Upper lobe of left lung (tissue), 6 donors: ENCODE results near the gene DHRS13. TPM values are rescaled to one million over a fixed set of nuclear protein-coding genes. Genes with fewer than 3 reads are reported as not detected.

Source experiments
- ATAC-seq, 2 donors: fragments of 200-7000 bp; cut with Tn5 transposase; one replicate each; pipeline ENCODE4 v1.9.1; 2022; ENCODE audit warnings: mild to moderate bottlenecking in 2 of 2, moderate library complexity in 2 of 2; ENCODE audit not compliant: low FRiP score in 2 of 2
- DNase-seq, 2 donors: peaks; one replicate each; pipeline ENCODE4 v3.0.0-alpha.2; 2019 to 2020
- H3K27ac ChIP-seq, 4 donors: fragments of 200-600 bp; sonication (generic); one replicate each; pipeline ENCODE4 v1.5.1; 2016 to 2019
- H3K27me3 ChIP-seq, 4 donors: fragments of 200-600 bp; sonication (generic); one replicate each; pipeline ENCODE4 v1.5.1; 2017 to 2019
- H3K36me3 ChIP-seq, 4 donors: fragments of 200-600 bp; sonication (generic); one replicate each; pipeline ENCODE4 v1.5.1; 2016 to 2019
- H3K4me1 ChIP-seq, 4 donors: fragments of 200-600 bp; sonication (generic); one replicate each; pipeline ENCODE4 v1.5.1; 2018 to 2019
- H3K4me3 ChIP-seq, 4 donors: fragments of 200-600 bp; sonication (generic); one replicate each; pipeline ENCODE4 v1.5.1; 2017 to 2019; ENCODE audit warnings: mild to moderate bottlenecking in 2 of 4, moderate library complexity in 1 of 4
- H3K9me3 ChIP-seq, 4 donors: fragments of 200-600 bp; sonication (generic); one replicate each; pipeline ENCODE4 v1.5.1; 2018 to 2019
- EP300 ChIP-seq, 4 donors: sonication (generic); formaldehyde crosslinking; IDR thresholded peaks; one replicate each; pipeline ENCODE4 v1.5.1; 2017; ENCODE audit warnings: antibody characterized with exemption in 4 of 4, control low read depth in 2 of 4
- POLR2A ChIP-seq, 4 donors: fragments of 450-650 bp; IDR thresholded peaks; one replicate each; pipeline ENCODE4 v1.5.1; 2016 to 2017; ENCODE audit warnings: antibody characterized with exemption in 4 of 4, mild to moderate bottlenecking in 2 of 4
- POLR2AphosphoS5 ChIP-seq, 2 donors: sonication (generic); formaldehyde crosslinking; IDR thresholded peaks; one replicate each; pipeline ENCODE4 v1.5.1; 2017; ENCODE audit warnings: antibody characterized with exemption in 2 of 2
- WGBS, 2 donors: methylation state at CpG; one replicate each; pipeline ENCODE4 v1.1.5; 2017 to 2018; 5-methylcytosine and 5-hydroxymethylcytosine counted together
- total RNA-seq, 6 donors: library from RNA; depleted of rRNA in 4 of 6; stranded (reverse); fragments of >200 nt in 4 of 6; gene quantifications; one replicate each; pipeline versions ENCODE4 v1.1.0 to v1.2.1, GENCODE V29; 2016 to 2021
- TF ChIP-seq, protein P1 (sequence below), 6 experiments: fragments of 450-650 bp in 4 of 6; fragments of 200-600 bp in 2 of 6; sonication (generic) in 2 of 6; IDR thresholded peaks; one replicate each; pipeline ENCODE4 v1.5.1; 2016 to 2019; ENCODE audit warnings: antibody characterized with exemption in 6 of 6
- donor health status: DM: no; HTN: no; CAD: no; lungs with moderate emphysema.
- donor health status: DM: no; HTN: yes; CAD: no; lungs with severe emphysema.

The DHRS13 gene
- total RNA-seq, 6 donors from 2014 or later = 2.1 to 21.8 (median 15.0) TPM

DNA sequence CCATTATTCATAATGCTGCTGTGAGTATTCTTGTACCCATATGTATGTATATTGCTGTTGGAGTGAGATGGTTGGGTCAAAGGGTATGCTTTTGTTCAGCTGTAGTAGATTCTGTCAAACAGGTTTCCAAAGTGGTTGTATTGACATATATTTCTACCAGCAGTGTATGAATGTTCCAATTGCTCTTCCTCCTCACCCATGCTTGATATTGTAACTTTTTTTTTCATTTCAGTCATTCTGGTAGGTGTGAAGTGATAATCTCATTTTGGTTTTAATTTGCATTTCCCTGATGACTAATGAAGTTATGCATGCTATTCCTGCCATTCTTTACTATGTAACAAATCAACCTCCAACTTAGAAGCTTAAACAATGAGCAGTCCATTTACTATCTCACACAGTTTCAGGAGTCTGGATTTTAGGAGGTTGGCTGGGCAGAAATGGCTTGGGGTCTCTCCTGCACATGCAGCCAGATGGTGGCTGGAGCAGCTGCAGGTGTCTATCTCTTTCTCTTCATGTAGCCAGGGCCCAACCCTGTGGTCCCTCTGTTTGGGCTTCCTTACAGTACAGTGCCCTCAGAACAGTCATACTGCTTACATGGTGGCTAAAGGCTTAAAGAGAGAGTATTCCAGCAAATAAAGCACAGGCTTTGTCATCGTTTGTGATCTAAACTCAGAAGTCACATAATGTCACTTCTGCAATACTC lies 26.9 kb downstream of the DHRS13 start:
- 44 to 48% methylated on average over 1 of the region's 1 CpG for WGBS, 2 donors
- no peak overlapping the region for H3K4me3 ChIP-seq

DNA sequence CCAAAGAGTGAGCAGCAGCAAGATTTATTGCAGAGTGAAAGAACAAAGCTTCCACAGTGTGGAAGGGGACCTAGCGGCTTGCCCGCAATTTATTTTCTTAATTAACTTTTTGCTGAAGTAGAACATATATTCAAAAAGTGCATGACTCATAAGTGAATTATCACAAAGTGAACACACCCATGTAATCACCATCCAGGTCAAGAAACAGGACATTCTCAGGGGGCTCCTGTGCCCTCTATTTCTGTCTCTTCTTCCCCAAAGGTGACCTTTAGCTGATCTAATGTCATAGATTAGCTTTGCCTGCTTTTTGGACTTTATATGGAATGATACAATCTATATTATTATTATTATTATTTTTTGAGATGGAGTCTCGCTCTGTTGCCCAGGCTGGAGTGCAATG lies 28.1 kb downstream of the DHRS13 start:
- H3K27ac ChIP-seq = no peak overlapping the region
- no peak overlapping the region for H3K4me3 ChIP-seq
- peaks cover 4 to 20% (median 11%) of the 10 kb centered on the region in 4 donors for H3K36me3 ChIP-seq
- 89 to 96% methylated on average over 3 of the region's 3 CpGs for WGBS, 2 donors
- DNase-seq = no peak
- no peaks in the 10 kb centered on the region for H3K9me3 ChIP-seq
- no peak for ATAC-seq
- no peaks in the 10 kb centered on the region for H3K27me3 ChIP-seq
- H3K4me1 ChIP-seq = no peaks in the 10 kb centered on the region
- TF ChIP-seq EP300 (IDR thresholded peaks at IDR 0.05) (no peak), POLR2AphosphoS5 (IDR thresholded peaks at IDR 0.05) (no peak), POLR2A (IDR thresholded peaks at IDR 0.05) (no peak)
- TF ChIP-seq, protein P1, sequence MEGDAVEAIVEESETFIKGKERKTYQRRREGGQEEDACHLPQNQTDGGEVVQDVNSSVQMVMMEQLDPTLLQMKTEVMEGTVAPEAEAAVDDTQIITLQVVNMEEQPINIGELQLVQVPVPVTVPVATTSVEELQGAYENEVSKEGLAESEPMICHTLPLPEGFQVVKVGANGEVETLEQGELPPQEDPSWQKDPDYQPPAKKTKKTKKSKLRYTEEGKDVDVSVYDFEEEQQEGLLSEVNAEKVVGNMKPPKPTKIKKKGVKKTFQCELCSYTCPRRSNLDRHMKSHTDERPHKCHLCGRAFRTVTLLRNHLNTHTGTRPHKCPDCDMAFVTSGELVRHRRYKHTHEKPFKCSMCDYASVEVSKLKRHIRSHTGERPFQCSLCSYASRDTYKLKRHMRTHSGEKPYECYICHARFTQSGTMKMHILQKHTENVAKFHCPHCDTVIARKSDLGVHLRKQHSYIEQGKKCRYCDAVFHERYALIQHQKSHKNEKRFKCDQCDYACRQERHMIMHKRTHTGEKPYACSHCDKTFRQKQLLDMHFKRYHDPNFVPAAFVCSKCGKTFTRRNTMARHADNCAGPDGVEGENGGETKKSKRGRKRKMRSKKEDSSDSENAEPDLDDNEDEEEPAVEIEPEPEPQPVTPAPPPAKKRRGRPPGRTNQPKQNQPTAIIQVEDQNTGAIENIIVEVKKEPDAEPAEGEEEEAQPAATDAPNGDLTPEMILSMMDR (IDR thresholded peaks at IDR 0.05) = no peak

More for the DNA sequence above, 26.9 kb downstream of the DHRS13 start:
- Histone ChIP-seq H3K4me1 (no peaks in the 10 kb centered on the region), H3K36me3 (peaks cover 17 to 33% (median 23%) of the 10 kb centered on the region in 4 donors), H3K27me3 (no peaks in the 10 kb centered on the region), H3K27ac (no peak overlapping the region), H3K9me3 (no peaks in the 10 kb centered on the region)
- ATAC-seq (no peak), DNase-seq (no peak)
- TF ChIP-seq EP300 (IDR thresholded peaks at IDR 0.05) (no peak), POLR2AphosphoS5 (IDR thresholded peaks at IDR 0.05) (no peak), POLR2A (IDR thresholded peaks at IDR 0.05) (no peak)
- TF ChIP-seq, protein P1 (IDR thresholded peaks at IDR 0.05) = no peak

DNA sequence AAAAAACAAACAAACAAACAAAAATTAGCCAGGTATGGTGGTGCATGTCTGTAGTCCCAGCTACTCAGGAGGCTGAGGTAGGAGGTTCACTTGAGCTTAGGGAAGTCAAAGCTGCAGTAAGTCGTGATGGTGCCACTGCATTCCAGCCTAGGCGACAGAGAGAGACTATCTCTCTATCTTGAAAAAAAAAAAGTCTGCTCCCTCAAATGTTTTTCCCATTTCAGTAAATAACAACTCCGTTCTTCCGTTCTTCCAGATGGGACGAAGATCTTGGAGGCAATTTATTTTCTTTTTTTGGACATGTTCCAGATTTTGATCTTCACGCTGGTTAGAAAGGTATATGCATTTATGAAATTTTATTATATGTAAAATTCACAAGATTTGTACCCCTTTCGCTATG lies 29.0 kb downstream of the DHRS13 start:
- DNase-seq = no peak
- 83 to 91% methylated on average over 7 of the region's 7 CpGs for WGBS, 2 donors
- Histone ChIP-seq H3K4me3 (no peak overlapping the region), H3K36me3 (peaks cover 0 to 11% (median 2%) of the 10 kb centered on the region in 4 donors), H3K27me3 (no peaks in the 10 kb centered on the region), H3K9me3 (no peaks in the 10 kb centered on the region), H3K27ac (no peak overlapping the region), H3K4me1 (no peaks in the 10 kb centered on the region)
- ATAC-seq = no peak
- TF ChIP-seq, protein P1 (IDR thresholded peaks at IDR 0.05) = no peak
- TF ChIP-seq POLR2A (IDR thresholded peaks at IDR 0.05) = no peak
- no peak for TF ChIP-seq POLR2AphosphoS5 (IDR thresholded peaks at IDR 0.05)
- TF ChIP-seq EP300 (IDR thresholded peaks at IDR 0.05) = no peak

DNA sequence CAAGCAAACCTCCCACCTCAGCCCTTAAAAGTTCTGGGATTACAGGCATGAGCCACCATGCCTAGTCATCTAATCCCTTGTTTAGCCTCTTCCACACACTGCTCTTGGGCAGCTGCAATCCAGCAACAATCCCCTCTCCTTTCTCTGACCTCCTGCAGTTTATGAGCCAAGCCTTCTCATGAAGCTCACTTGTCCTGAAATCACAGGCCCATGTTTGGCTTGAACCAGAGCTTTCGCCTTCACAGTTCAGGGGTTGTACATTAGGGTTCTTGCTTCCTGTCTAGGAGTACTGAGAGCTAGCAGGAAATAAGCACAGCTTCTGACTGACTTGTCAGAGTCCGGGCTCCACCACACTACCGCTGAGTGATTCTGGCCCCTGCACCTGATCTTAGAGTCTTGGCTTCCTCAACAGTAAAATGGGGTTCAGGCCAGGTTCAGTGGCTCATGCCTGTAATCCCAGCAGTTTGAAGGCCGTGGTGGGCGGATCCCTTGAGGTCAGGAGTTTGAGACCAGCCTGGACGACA lies 31.8 kb downstream of the DHRS13 start:
- ATAC-seq = no peak
- TF ChIP-seq POLR2A (IDR thresholded peaks at IDR 0.05) (no peak), EP300 (IDR thresholded peaks at IDR 0.05) (no peak)
- TF ChIP-seq, protein P1 (IDR thresholded peaks at IDR 0.05) = no peak
- H3K9me3 ChIP-seq = no peaks in the 10 kb centered on the region
- WGBS, 2 donors = 77 to 84% methylated on average over 6 of the region's 6 CpGs
- peaks cover 0 to 2% (median 0%) of the 10 kb centered on the region in 4 donors for H3K4me1 ChIP-seq
- H3K27ac ChIP-seq = no peak overlapping the region
- H3K4me3 ChIP-seq = no peak overlapping the region
- no peaks in the 10 kb centered on the region for H3K27me3 ChIP-seq
- H3K36me3 ChIP-seq = no peaks in the 10 kb centered on the region
- no peak for DNase-seq

DNA sequence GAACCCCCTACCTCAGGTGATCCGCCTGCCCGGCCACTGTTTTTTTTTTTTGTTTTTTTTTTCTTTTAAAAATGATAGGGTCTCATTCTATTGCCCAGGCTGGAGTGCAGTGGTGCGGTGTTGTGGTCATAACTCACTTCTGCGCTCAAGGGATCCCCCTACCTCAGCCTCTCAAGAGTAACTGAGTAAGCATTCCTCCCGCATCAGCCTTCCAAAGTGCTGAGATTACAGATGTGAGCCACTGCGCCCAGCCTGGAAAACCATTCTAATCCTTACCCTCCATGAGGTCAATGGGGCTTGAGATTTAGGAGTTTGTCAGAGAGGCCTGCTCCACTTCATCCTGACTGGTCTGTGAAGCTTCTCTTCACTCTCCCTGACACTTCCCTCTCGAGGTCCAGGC lies 35.6 kb downstream of the DHRS13 start:
- WGBS, 2 donors = 86 to 90% methylated on average over 7 of the region's 7 CpGs
- Histone ChIP-seq H3K4me1 (peaks cover 0 to 8% (median 2%) of the 10 kb centered on the region in 4 donors), H3K9me3 (no peaks in the 10 kb centered on the region), H3K4me3 (no peak overlapping the region), H3K36me3 (no peaks in the 10 kb centered on the region), H3K27me3 (no peaks in the 10 kb centered on the region), H3K27ac (no peak overlapping the region)
- DNase-seq (no peak), ATAC-seq (no peak)
- TF ChIP-seq EP300 (IDR thresholded peaks at IDR 0.05) = no peak
- no peak for TF ChIP-seq POLR2A (IDR thresholded peaks at IDR 0.05)
- TF ChIP-seq POLR2AphosphoS5 (IDR thresholded peaks at IDR 0.05) = no peak
- TF ChIP-seq, protein P1 (IDR thresholded peaks at IDR 0.05) = no peak
